ENCODE results near the gene EAPP.
"Not testable (repeated sequence)": the region's sequence is repeated elsewhere in the genome, so short reads cannot be mapped to it uniquely, and the experiment has no call there.

- not testable (repeated sequence) for TF ChIP-seq POLR2A, CTCF (IDR thresholded peaks at IDR 0.05)
These were observed 17.0 kb upstream of the EAPP start for GRCh38 chr14:34556498-34556829.
